ENCODE measurements around the gene ZNF407.

Gene ZNF407

DNA sequence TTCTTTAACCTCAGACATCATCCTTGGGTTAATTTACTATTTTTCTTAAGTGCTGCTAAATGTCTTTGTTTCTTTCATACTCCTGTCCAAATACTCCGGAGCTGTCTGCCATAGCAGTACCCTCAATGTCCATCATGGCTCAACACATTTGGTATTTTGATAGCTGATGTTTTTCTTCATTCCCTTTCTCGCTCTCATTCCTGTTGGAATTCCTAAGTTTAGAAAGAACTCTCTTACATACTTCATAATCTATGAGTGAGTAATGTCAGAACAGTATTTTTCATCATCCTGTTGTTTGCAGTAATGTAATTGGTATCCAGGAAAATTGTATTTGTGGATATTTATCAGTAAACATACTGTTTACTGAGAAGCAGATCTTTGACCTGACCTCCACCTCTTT is 328.4 kb downstream of the ZNF407 start:
- ChIA-PET POLR2A (no interaction called here), CTCF (interaction anchor here (0.6 kb wide), 1 partner anchor 320 kb away, joined by 5 read pairs; no protein-coding TSS in a partner anchor)
- DNase-seq (ENCODE audit: extremely low spot score) = no peak
- TF ChIP-seq FOXM1 (IDR thresholded peaks at IDR 0.05; ENCODE audit: borderline replicate concordance) (no peak), ZNF384 (IDR thresholded peaks at IDR 0.05) (no peak), BHLHE40 (IDR thresholded peaks at IDR 0.05; ENCODE audit: borderline replicate concordance) (no peak), L3MBTL2 (conservative IDR thresholded peaks at IDR 0.05) (no peak), ELF4 (IDR thresholded peaks at IDR 0.05) (no peak), HDGF (IDR thresholded peaks at IDR 0.05; ENCODE audit: borderline replicate concordance) (no peak), FOXA1 (IDR thresholded peaks at IDR 0.05) (no peak), SUZ12 (IDR thresholded peaks at IDR 0.05) (no peak), LEF1 (IDR thresholded peaks at IDR 0.05; ENCODE audit: borderline replicate concordance) (no peak), SP1 (IDR thresholded peaks at IDR 0.05) (no peak)

DNA sequence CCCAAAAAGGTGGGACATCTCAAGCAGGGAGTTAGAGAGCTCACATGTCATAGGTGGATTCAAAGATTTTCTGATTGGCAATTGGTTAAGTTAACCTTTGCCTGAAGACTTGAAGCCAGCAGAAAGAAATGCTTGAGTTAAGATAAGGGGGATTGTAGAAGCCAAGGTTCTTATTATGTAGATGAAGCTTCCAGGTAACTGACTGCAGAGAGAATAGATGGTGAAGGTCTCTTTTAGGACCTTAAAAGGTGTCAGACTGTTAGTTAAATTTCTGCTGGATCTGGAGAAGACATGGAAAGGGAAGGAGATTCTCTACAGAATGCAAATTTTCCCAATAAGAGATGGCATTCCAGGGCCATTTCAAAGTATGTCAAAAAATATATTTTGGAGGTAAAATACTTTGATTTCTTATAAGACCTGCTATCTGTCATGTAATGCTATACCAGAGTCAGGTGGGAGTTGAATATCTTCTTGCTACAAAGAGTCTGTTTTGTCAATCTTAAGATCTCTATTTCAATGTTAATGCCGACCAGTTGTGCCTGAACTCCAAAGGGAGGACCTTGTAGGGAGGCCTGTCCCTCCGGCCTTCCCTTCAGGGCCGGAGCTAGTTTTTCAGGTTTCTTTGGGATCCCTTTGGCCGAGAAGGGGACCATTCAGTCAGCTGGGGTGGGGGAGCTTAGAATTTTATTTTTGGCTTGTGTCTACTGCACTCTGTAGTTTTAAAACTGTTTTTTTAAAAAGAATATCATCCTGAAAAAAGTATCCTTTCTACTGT is 330.7 kb downstream of the ZNF407 start:
- ChIA-PET CTCF (no interaction called here), POLR2A (no interaction called here)
- no peak for DNase-seq (ENCODE audit: extremely low spot score)
- TF ChIP-seq ELF4 (IDR thresholded peaks at IDR 0.05) = no peak
- TF ChIP-seq, protein P1, sequence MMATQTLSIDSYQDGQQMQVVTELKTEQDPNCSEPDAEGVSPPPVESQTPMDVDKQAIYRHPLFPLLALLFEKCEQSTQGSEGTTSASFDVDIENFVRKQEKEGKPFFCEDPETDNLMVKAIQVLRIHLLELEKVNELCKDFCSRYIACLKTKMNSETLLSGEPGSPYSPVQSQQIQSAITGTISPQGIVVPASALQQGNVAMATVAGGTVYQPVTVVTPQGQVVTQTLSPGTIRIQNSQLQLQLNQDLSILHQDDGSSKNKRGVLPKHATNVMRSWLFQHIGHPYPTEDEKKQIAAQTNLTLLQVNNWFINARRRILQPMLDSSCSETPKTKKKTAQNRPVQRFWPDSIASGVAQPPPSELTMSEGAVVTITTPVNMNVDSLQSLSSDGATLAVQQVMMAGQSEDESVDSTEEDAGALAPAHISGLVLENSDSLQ (IDR thresholded peaks at IDR 0.05) = no peak
- TF ChIP-seq TARDBP (IDR thresholded peaks at IDR 0.05) = no peak
- no peak for TF ChIP-seq SUZ12 (IDR thresholded peaks at IDR 0.05)
- TF ChIP-seq ARNT (IDR thresholded peaks at IDR 0.05) = no peak
- no peak for TF ChIP-seq BHLHE40 (IDR thresholded peaks at IDR 0.05; ENCODE audit: borderline replicate concordance)

DNA sequence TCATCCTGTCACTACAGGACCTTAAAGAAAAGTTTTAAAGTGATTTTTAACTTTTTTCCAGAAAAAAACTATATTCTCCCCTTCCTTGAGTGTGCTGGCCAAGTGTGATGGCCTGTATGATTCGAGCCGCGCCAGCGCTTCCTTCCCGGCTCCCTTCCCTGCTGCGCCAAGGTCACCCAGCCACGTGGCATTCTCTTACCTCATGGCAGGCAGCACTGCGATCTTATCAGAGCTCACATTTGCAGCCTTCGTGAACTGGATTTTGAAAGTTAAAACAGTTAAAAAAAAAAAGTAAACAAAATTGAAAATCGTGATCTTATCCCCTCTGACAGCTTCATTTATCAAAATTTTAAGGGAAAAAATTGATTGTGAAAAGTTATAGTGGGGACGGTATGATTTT is 331.4 kb downstream of the ZNF407 start:
- no peak for TF ChIP-seq SP1 (IDR thresholded peaks at IDR 0.05)
- no peak for TF ChIP-seq CTBP1 (IDR thresholded peaks at IDR 0.05; ENCODE audit: borderline replicate concordance)
- no peak for TF ChIP-seq L3MBTL2 (conservative IDR thresholded peaks at IDR 0.05)
- no peak for TF ChIP-seq FOXK2 (IDR thresholded peaks at IDR 0.05)
- no peak for TF ChIP-seq ARNT (IDR thresholded peaks at IDR 0.05)
- DNase-seq (ENCODE audit: extremely low spot score) = no peak
- POLR2A ChIA-PET = no interaction called here
- CTCF ChIA-PET = no interaction called here

DNA sequence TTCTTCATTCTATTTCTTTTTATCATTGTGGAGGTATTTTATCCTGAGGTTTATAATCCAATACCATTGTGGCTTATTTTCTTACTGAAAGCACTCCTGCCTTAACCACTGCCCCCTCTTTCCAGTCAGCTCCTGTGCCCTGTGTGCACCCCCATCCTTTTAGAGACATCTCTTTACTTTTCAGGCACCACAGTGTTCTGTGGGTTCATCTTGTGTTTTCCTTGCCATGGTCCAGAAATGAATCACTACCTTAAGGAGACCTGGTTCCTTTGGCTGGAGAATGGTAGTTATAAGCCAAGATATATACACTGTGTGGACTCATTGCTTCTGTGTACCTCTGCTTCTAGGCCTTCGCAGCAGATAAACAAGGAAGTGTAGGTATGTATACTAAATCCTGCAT is 332.9 kb downstream of the ZNF407 start:
- TF ChIP-seq SUZ12 (IDR thresholded peaks at IDR 0.05) = no peak
- ChIA-PET POLR2A (no interaction called here), CTCF (no interaction called here)
- no peak for DNase-seq (ENCODE audit: extremely low spot score)

DNA sequence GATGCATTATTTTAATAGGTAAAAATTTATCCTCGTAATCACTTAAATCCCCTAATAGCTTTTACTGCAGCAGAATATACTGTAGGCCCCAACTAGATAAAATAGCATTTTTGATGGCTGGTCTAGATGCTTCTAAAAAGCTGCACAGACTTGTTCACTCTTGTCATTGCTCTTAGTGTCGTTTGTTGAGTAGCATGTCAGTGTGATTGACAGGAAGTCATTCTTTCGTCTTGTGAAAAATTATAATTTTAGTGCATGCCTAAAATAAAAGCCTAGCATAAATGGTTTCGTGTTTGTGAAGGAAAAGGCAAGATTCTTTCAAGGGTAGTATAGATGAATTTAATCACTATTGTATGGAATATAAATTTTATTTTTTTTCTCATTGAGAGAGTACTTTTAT is 336.3 kb downstream of the ZNF407 start:
- POLR2A ChIA-PET = no interaction called here
- no peak for DNase-seq (ENCODE audit: extremely low spot score)
- CTCF ChIA-PET = no interaction called here

DNA sequence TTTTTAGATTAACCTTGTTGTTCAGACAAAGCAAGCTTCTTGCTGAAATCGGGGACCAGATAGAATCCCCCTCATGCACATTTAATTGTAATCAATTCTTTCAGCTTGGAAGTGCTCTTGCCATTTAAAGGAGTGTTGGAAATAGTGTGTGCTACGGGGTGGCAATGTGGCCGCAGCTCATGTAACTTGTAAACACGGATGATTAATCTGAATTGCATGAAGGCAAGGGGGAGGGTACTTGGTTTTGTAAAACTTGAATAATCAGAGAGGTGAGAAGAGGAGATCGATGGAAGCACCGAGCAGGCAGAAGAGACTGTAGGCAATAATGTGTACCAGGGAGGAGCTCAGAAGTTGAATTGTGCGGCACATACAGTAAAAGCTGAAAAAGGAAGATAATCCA is 337.8 kb downstream of the ZNF407 start:
- DNase-seq (ENCODE audit: extremely low spot score) = no peak
- TF ChIP-seq CTBP1 (IDR thresholded peaks at IDR 0.05; ENCODE audit: borderline replicate concordance) (no peak), HDGF (IDR thresholded peaks at IDR 0.05; ENCODE audit: borderline replicate concordance) (no peak), FOXK2 (IDR thresholded peaks at IDR 0.05) (no peak), TARDBP (IDR thresholded peaks at IDR 0.05) (no peak), BHLHE40 (IDR thresholded peaks at IDR 0.05; ENCODE audit: borderline replicate concordance) (no peak), LEF1 (IDR thresholded peaks at IDR 0.05; ENCODE audit: borderline replicate concordance) (no peak), ARNT (IDR thresholded peaks at IDR 0.05) (no peak), ZNF384 (IDR thresholded peaks at IDR 0.05) (no peak), L3MBTL2 (conservative IDR thresholded peaks at IDR 0.05) (no peak), FOXA1 (IDR thresholded peaks at IDR 0.05) (no peak), FOXM1 (IDR thresholded peaks at IDR 0.05; ENCODE audit: borderline replicate concordance) (no peak)
- TF ChIP-seq, protein P1 (IDR thresholded peaks at IDR 0.05) = no peak
- ChIA-PET POLR2A (no interaction called here), CTCF (no interaction called here)

More for the DNA sequence above, 336.3 kb downstream of the ZNF407 start:
- TF ChIP-seq SUZ12 (IDR thresholded peaks at IDR 0.05) (no peak), HDGF (IDR thresholded peaks at IDR 0.05; ENCODE audit: borderline replicate concordance) (no peak), ARNT (IDR thresholded peaks at IDR 0.05) (no peak), LEF1 (IDR thresholded peaks at IDR 0.05; ENCODE audit: borderline replicate concordance) (no peak), BHLHE40 (IDR thresholded peaks at IDR 0.05; ENCODE audit: borderline replicate concordance) (no peak), TARDBP (IDR thresholded peaks at IDR 0.05) (no peak), NFRKB (IDR thresholded peaks at IDR 0.05) (no peak), ZNF384 (IDR thresholded peaks at IDR 0.05) (no peak)

DNA sequence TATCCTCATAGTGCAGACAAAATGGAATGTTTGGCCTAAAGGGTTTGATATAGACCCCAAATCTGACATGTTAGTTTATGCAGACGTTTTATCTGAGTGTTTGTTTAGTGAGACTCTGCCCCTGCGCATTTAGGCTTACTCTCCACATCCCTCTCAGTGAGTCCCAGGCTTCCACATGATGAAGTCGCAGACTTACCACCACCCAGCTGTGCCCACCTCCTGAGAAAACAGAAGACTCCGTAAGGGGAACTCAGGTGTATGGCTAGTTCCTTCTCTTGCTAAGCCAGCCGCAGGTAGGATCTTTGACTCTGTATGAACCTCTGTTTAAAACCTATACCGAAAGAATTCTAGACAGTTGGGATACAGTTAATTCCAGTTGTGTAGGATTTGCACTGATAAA is 338.7 kb downstream of the ZNF407 start:
- no peak for DNase-seq (ENCODE audit: extremely low spot score)
- ChIA-PET CTCF (no interaction called here), POLR2A (no interaction called here)
- TF ChIP-seq FOXM1 (IDR thresholded peaks at IDR 0.05; ENCODE audit: borderline replicate concordance) = no peak
- TF ChIP-seq, protein P1 (IDR thresholded peaks at IDR 0.05) = no peak
